GM12892 (cell line): ENCODE measurements around the gene SLC22A1.

ENCODE experiments used
- POLR2AphosphoS5 ChIP-seq: IDR thresholded peaks from 2 replicates; pipeline ENCODE4 v1.6.1; 2011; ENCODE audit warnings: low read depth, low read length, control low read depth
- TAF1 ChIP-seq: IDR thresholded peaks from 2 replicates; pipeline ENCODE4 v1.6.1; 2011; ENCODE audit warnings: low read depth, mild to moderate bottlenecking, control low read depth, low read length, borderline replicate concordance

- TF ChIP-seq TAF1 (no peak), POLR2AphosphoS5 (no peak)
Measured at GRCh38 chr6:160104821-160105517, 16.6 kb upstream of the SLC22A1 start.
